Lung (tissue), 12 donors: ENCODE results near the gene FBXO46. TPM values are rescaled to one million over a fixed set of nuclear protein-coding genes. Genes with fewer than 3 reads are reported as not detected.
"Not testable (repeated sequence)": the region's sequence is repeated elsewhere in the genome, so short reads cannot be mapped to it uniquely, and the experiment has no call there.

ENCODE experiments used
- ATAC-seq: fragments of 200-7000 bp; cut with Tn5 transposase; one replicate; pipeline ENCODE4 v1.9.1; 2020; ENCODE audit warnings: moderate number of reproducible peaks; ENCODE audit not compliant: insufficient read depth, low FRiP score
- DNase-seq, 3 donors: peaks; one replicate each; pipeline ENCODE4 v3.0.0-alpha.2; 2013 to 2017
- H3K27ac ChIP-seq, 2 donors: one replicate each; pipeline ENCODE4 v1.5.1; 2013; ENCODE audit warnings: mild to moderate bottlenecking in 2 of 2, moderate library complexity in 2 of 2, control low read depth in 1 of 2, inconsistent platforms in 1 of 2, low read depth in 1 of 2, low read length in 1 of 2
- H3K27me3 ChIP-seq, 3 donors: one replicate each; pipeline ENCODE4 v1.5.1; 2013; ENCODE audit warnings: low read length in 2 of 3; ENCODE audit not compliant: control insufficient read depth in 3 of 3, insufficient read depth in 3 of 3
- H3K36me3 ChIP-seq, 4 donors: one replicate each; pipeline ENCODE4 v1.5.1; 2013; ENCODE audit warnings: low read length in 4 of 4, mild to moderate bottlenecking in 1 of 4, moderate library complexity in 1 of 4; ENCODE audit not compliant: control insufficient read depth in 4 of 4, insufficient read depth in 4 of 4
- H3K4me1 ChIP-seq, 5 donors: one replicate each; pipeline ENCODE4 v1.5.1; 2013; ENCODE audit warnings: low read length in 5 of 5, mild to moderate bottlenecking in 2 of 5, moderate library complexity in 1 of 5; ENCODE audit not compliant: control insufficient read depth in 5 of 5, insufficient read depth in 5 of 5
- H3K4me3 ChIP-seq: one replicate; pipeline ENCODE4 v1.5.1; 2013; ENCODE audit warnings: mild to moderate bottlenecking, control low read depth, moderate library complexity
- H3K9ac ChIP-seq, 2 donors: one replicate each; pipeline ENCODE4 v1.5.1; 2013; ENCODE audit warnings: low read length in 2 of 2, control low read depth in 1 of 2; ENCODE audit not compliant: insufficient read depth in 1 of 2
- H3K9me3 ChIP-seq, 4 donors: one replicate each; pipeline ENCODE4 v1.5.1; 2013; ENCODE audit warnings: low read length in 3 of 4, mild to moderate bottlenecking in 1 of 4, moderate library complexity in 1 of 4; ENCODE audit not compliant: control insufficient read depth in 4 of 4, insufficient read depth in 3 of 4
- WGBS, 2 donors: extraction: QIAGEN DNeasy Blood & Tissue Kit; methylation state at CpG; one replicate each; pipeline ENCODE4 v1.1.7; 2013; 5-methylcytosine and 5-hydroxymethylcytosine counted together
- polyA plus RNA-seq, 2 donors: library from polyadenylated mRNA; stranded (reverse); fragments of 200-250 nt; gene quantifications; one replicate each; pipeline ENCODE4 v1.2.1, GENCODE V29; 2013
- total RNA-seq, 2 donors: library from RNA; depleted of rRNA in 1 of 2; stranded (reverse); fragments of >200 nt in 1 of 2; gene quantifications; one replicate each; pipeline ENCODE4 v1.2.1, GENCODE V29; 2014 to 2021
- TF ChIP-seq, protein P1 (sequence below): IDR thresholded peaks from 2 replicates; pipeline ENCODE4 v1.5.1; 2012; ENCODE audit warnings: mild to moderate bottlenecking; ENCODE audit errors: control extremely low read depth, extremely low read depth
- donor health status: control.
- donor health status: control.
- donor health status: Bipolar disorder and iron deficiency.
- donor health status: healthy.
- donor health status: DM: yes; HTN: yes; CAD: no.

The FBXO46 gene
- total and polyA plus RNA-seq, 4 donors: 7.6 to 19.0 (median 9.7) TPM

DNA sequence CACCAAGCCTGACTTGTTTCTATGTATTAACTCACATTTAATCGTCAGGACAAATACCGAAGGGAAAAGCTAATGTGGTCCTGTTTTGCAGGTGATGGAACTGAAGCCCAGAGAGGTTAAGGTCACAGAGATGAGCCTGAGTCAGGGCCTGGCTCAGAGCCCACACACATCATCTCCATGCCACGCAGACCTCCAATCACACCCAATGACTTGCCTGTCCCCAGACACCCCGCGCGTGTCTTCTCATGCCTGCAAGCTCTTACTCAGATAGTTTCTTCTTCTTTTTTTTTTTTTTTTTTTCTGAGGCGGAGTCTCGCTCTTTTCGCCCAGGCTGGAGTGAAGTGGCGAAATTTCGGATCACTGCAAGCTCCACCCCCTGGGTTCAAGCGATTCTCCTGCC is 21.9 kb upstream of the FBXO46 start:
- WGBS, 2 donors: 94 to 96% methylated on average over 11 to 12 of the region's 12 CpGs
- H3K36me3 ChIP-seq: no peaks in the 10 kb centered on the region
- H3K9ac ChIP-seq: no peak overlapping the region
- ATAC-seq: no peak
- no peak overlapping the region for H3K27ac ChIP-seq
- no peaks in the 10 kb centered on the region for H3K9me3 ChIP-seq
- TF ChIP-seq, protein P1, sequence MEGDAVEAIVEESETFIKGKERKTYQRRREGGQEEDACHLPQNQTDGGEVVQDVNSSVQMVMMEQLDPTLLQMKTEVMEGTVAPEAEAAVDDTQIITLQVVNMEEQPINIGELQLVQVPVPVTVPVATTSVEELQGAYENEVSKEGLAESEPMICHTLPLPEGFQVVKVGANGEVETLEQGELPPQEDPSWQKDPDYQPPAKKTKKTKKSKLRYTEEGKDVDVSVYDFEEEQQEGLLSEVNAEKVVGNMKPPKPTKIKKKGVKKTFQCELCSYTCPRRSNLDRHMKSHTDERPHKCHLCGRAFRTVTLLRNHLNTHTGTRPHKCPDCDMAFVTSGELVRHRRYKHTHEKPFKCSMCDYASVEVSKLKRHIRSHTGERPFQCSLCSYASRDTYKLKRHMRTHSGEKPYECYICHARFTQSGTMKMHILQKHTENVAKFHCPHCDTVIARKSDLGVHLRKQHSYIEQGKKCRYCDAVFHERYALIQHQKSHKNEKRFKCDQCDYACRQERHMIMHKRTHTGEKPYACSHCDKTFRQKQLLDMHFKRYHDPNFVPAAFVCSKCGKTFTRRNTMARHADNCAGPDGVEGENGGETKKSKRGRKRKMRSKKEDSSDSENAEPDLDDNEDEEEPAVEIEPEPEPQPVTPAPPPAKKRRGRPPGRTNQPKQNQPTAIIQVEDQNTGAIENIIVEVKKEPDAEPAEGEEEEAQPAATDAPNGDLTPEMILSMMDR: no peak
- H3K4me3 ChIP-seq: no peak overlapping the region
- H3K4me1 ChIP-seq: no peaks in the 10 kb centered on the region
- no peak for DNase-seq
- H3K27me3 ChIP-seq: no peaks in the 10 kb centered on the region

DNA sequence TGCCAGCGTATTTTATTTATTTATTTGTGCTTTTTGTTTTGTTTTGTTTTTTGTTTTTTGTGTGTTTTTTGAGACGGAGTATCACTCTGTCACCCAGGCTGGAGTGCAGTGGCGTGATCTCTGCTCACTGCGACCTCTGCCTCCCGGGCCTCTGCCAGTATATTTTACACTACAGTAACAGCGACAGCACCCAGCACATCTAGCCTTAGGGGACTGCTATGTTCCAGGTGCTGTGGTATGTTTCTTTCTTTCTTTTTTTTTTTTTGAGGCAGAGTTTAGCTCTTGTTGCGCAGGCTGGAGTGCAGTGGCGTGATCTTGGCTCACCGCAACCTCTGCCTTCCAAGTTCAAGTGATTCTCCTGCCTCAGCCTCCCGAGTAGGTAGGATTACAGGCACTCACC is 20.8 kb upstream of the FBXO46 start:
- 89 to 96% methylated on average over 10 of the region's 10 CpGs for WGBS, 2 donors
- not testable (repeated sequence) for H3K9ac ChIP-seq, H3K9me3 ChIP-seq, ATAC-seq, H3K36me3 ChIP-seq, H3K4me3 ChIP-seq, H3K27me3 ChIP-seq, H3K4me1 ChIP-seq, DNase-seq, H3K27ac ChIP-seq

DNA sequence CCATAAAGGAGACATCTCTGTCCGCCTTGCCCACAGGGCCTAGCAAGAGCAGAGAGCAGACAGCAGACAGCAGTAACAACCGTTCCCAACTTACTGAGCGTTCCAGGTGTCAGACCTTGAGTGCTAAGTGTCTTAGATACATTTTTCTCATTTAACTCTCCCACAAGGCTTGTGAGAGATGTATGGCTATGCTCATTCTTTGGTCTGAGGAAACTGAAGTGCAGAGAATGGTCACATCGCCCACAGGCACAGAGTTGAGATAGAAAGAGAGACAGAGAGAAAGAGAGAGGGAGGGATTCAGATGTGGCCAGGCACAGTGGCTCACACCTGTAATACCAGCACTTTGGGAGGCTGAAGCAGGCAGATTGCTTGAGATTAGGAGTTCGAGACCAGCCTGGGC is 16.8 kb upstream of the FBXO46 start:
- WGBS, 2 donors: 89 to 94% methylated on average over 5 of the region's 5 CpGs
- ATAC-seq (no peak), DNase-seq (no peak)
- H3K4me3 ChIP-seq: no peak overlapping the region
- no peaks in the 10 kb centered on the region for H3K9me3 ChIP-seq
- no peaks in the 10 kb centered on the region for H3K27me3 ChIP-seq
- TF ChIP-seq, protein P1: no peak
- no peaks in the 10 kb centered on the region for H3K36me3 ChIP-seq
- no peak overlapping the region for H3K27ac ChIP-seq
- H3K9ac ChIP-seq: no peak overlapping the region
- H3K4me1 ChIP-seq: no peaks in the 10 kb centered on the region

DNA sequence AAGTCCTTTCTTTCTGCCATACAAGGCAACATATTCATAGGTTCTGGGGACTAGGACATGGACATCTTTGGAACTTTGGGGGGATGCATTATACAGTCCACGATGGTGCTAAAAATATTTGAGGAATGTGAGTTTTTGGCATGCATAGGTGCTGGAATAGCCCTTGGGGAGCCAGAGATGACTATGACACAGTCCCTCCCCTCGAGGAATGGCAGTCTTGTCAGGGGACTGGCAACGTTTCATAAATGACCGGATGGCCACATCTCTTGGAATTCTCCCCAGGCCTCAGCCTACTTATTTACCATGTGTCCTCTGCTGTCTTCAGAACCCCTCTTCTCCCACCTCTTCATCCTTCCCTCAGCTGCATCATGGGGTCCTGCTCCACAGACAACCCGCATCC is 16.2 kb upstream of the FBXO46 start:
- ATAC-seq (no peak), DNase-seq (no peak)
- Histone ChIP-seq H3K4me3 (no peak overlapping the region), H3K9me3 (no peaks in the 10 kb centered on the region), H3K27ac (no peak overlapping the region), H3K4me1 (no peaks in the 10 kb centered on the region), H3K36me3 (no peaks in the 10 kb centered on the region), H3K9ac (no peak overlapping the region), H3K27me3 (no peaks in the 10 kb centered on the region)
- TF ChIP-seq, protein P1: no peak
- WGBS, 2 donors: 77 to 84% methylated on average over 5 of the region's 5 CpGs
